Panc1 (cell line): ENCODE results near the gene CCDC178. TPM values are rescaled to one million over a fixed set of nuclear protein-coding genes. Genes with fewer than 3 reads are reported as not detected.

Experiments
- ATAC-seq: fragments of 200-7000 bp; cut with Tn5 transposase; 2 replicates; pipeline ENCODE4 v1.9.1; 2020; ENCODE audit warnings: mild to moderate bottlenecking, moderate library complexity
- BruUV-seq: library from RNA; stranded (reverse); fragments of 400-500 nt; replicated peaks from 2 replicates; lab custom pipeline; 2021; lab: Mats Ljungman, UMichigan
- CTCF ChIA-PET: fragments of 300-600 bp; sonication (Branson Sonifier 250); formaldehyde crosslinking; loops from one replicate; lab custom pipeline; 2022; ENCODE audit warnings: antibody characterized with exemption; lab: Charles Lee
- POLR2A ChIA-PET: fragments of 300-600 bp; sonication (Branson Sonifier 250); formaldehyde crosslinking; loops from one replicate; lab custom pipeline; 2022; ENCODE audit warnings: antibody characterized with exemption; lab: Charles Lee
- DNase-seq: peaks from one replicate; pipeline ENCODE4 v3.0.0-alpha.2; 2010; ENCODE audit warnings: low read depth, low spot score
- H3K27ac ChIP-seq: 2 replicates; pipeline ENCODE4 v1.5.1; 2011; ENCODE audit warnings: mild to moderate bottlenecking, low read length, inconsistent platforms
- H3K27me3 ChIP-seq: fragments of 200-500 bp; sonication (Bioruptor generic); 2 replicates; pipeline ENCODE4 v1.6.0; 2014; ENCODE audit warnings: low read length, inconsistent platforms; ENCODE audit not compliant: control insufficient read depth, insufficient read depth
- H3K36me3 ChIP-seq: fragments of 200-500 bp; sonication (Bioruptor generic); 2 replicates; pipeline ENCODE4 v1.5.1; 2014; ENCODE audit warnings: inconsistent platforms, mild to moderate bottlenecking, low read length, moderate library complexity; ENCODE audit not compliant: control insufficient read depth, insufficient read depth
- H3K4me1 ChIP-seq: 2 replicates; pipeline ENCODE4 v1.5.1; 2011; ENCODE audit warnings: inconsistent platforms, mild to moderate bottlenecking, low read length, moderate library complexity; ENCODE audit not compliant: control insufficient read depth, insufficient read depth
- H3K4me3 ChIP-seq, 2 experiments: 2 replicates each; pipeline ENCODE4 v1.5.1; 2011 to 2012; ENCODE audit warnings: low read depth in 2 of 2, low read length in 2 of 2, mild to moderate bottlenecking in 2 of 2, inconsistent platforms in 1 of 2, moderate library complexity in 1 of 2
- H3K9me3 ChIP-seq: fragments of 200-500 bp; sonication (Bioruptor generic); 2 replicates; pipeline ENCODE4 v1.5.1; 2014; ENCODE audit warnings: low read depth, mild to moderate bottlenecking, inconsistent platforms, low read length, moderate library complexity; ENCODE audit not compliant: control insufficient read depth, insufficient read depth
- POLR2AphosphoS5 ChIP-seq: IDR thresholded peaks from 2 replicates; pipeline ENCODE4 v1.6.1; 2012; ENCODE audit warnings: mild to moderate bottlenecking, low read depth, low read length, moderate library complexity
- SIN3A ChIP-seq: IDR thresholded peaks from 2 replicates; pipeline ENCODE4 v1.6.1; 2012; ENCODE audit warnings: low read depth, mild to moderate bottlenecking, low read length, moderate library complexity, borderline replicate concordance; ENCODE audit not compliant: insufficient read depth
- TCF7L2 ChIP-seq: IDR thresholded peaks from 2 replicates; pipeline ENCODE4 v1.6.1; 2011; ENCODE audit warnings: mild to moderate bottlenecking, low read depth, low read length, inconsistent platforms
- in situ Hi-C: cut with HindIII; loops from 2 replicates; pipeline ENCODE4 v1.10.0; 2016; ENCODE audit warnings: low sequenced_read_pairs, low pct_unique_long_range_greater_than_20kb
- intact Hi-C: fragments of 100-400 bp; cut with micrococcal nuclease; formaldehyde crosslinking; loops from one replicate; pipeline ENCODE4 v1.10.0; 2022; ENCODE audit not compliant: unreplicated experiment
- total RNA-seq: library from RNA; stranded (reverse); gene quantifications from one replicate; pipeline ENCODE4 v1.2.1, GENCODE V29; 2021; ENCODE audit not compliant: unreplicated experiment
- TF ChIP-seq, protein P1 (sequence below), 2 experiments: IDR thresholded peaks; 2 replicates each; pipeline ENCODE4 v1.6.1; 2011 to 2012; ENCODE audit warnings: low read depth in 2 of 2, control low read depth in 1 of 2, low read length in 1 of 2, mild to moderate bottlenecking in 1 of 2, moderate library complexity in 1 of 2; ENCODE audit not compliant: insufficient read depth in 1 of 2
- TF ChIP-seq, protein P2 (sequence below): fragments of 450-650 bp; IDR thresholded peaks from 2 replicates; pipeline ENCODE4 v1.5.1; 2017; ENCODE audit warnings: mild to moderate bottlenecking

Gene CCDC178
- total RNA-seq, 1 experiment from 2014 or later, result not detected

DNA sequence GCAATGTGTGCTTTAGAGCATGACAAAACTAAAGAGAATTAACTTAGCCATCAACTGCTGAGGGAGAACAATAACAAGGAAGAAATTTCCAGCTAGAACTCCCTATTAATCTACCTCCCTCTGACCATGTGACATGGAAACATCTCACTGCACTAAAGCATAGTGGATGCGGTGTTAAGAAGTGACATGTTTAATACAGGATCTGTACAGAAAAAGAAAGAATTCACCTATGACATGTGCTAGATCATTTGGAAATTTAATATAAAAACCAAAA lies 465.4 kb downstream of the CCDC178 start:
- Histone ChIP-seq H3K27ac (no peak overlapping the region), H3K36me3 (no peaks in the 10 kb centered on the region), H3K4me1 (no peaks in the 10 kb centered on the region), H3K4me3 (no peak overlapping the region), H3K9me3 (no peaks in the 10 kb centered on the region), H3K27me3 (no peaks in the 10 kb centered on the region)
- TF ChIP-seq, protein P1, sequence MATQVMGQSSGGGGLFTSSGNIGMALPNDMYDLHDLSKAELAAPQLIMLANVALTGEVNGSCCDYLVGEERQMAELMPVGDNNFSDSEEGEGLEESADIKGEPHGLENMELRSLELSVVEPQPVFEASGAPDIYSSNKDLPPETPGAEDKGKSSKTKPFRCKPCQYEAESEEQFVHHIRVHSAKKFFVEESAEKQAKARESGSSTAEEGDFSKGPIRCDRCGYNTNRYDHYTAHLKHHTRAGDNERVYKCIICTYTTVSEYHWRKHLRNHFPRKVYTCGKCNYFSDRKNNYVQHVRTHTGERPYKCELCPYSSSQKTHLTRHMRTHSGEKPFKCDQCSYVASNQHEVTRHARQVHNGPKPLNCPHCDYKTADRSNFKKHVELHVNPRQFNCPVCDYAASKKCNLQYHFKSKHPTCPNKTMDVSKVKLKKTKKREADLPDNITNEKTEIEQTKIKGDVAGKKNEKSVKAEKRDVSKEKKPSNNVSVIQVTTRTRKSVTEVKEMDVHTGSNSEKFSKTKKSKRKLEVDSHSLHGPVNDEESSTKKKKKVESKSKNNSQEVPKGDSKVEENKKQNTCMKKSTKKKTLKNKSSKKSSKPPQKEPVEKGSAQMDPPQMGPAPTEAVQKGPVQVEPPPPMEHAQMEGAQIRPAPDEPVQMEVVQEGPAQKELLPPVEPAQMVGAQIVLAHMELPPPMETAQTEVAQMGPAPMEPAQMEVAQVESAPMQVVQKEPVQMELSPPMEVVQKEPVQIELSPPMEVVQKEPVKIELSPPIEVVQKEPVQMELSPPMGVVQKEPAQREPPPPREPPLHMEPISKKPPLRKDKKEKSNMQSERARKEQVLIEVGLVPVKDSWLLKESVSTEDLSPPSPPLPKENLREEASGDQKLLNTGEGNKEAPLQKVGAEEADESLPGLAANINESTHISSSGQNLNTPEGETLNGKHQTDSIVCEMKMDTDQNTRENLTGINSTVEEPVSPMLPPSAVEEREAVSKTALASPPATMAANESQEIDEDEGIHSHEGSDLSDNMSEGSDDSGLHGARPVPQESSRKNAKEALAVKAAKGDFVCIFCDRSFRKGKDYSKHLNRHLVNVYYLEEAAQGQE (IDR thresholded peaks at IDR 0.05; ENCODE audit: insufficient read depth in 1 of 2, low read depth in 2 of 2, low read length in 1 of 2), result no peak
- TF ChIP-seq, protein P2, sequence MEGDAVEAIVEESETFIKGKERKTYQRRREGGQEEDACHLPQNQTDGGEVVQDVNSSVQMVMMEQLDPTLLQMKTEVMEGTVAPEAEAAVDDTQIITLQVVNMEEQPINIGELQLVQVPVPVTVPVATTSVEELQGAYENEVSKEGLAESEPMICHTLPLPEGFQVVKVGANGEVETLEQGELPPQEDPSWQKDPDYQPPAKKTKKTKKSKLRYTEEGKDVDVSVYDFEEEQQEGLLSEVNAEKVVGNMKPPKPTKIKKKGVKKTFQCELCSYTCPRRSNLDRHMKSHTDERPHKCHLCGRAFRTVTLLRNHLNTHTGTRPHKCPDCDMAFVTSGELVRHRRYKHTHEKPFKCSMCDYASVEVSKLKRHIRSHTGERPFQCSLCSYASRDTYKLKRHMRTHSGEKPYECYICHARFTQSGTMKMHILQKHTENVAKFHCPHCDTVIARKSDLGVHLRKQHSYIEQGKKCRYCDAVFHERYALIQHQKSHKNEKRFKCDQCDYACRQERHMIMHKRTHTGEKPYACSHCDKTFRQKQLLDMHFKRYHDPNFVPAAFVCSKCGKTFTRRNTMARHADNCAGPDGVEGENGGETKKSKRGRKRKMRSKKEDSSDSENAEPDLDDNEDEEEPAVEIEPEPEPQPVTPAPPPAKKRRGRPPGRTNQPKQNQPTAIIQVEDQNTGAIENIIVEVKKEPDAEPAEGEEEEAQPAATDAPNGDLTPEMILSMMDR, result no peak
- TF ChIP-seq SIN3A, result no peak
- no peak for TF ChIP-seq TCF7L2
- TF ChIP-seq POLR2AphosphoS5, result no peak
- ATAC-seq (no peak), DNase-seq (no peak)
- POLR2A ChIA-PET, result no interaction called here
- in situ Hi-C loops (no loop called here), intact Hi-C loops (no loop called here)
- BruUV-seq, result no TSS peak
- CTCF ChIA-PET, result no interaction called here

DNA sequence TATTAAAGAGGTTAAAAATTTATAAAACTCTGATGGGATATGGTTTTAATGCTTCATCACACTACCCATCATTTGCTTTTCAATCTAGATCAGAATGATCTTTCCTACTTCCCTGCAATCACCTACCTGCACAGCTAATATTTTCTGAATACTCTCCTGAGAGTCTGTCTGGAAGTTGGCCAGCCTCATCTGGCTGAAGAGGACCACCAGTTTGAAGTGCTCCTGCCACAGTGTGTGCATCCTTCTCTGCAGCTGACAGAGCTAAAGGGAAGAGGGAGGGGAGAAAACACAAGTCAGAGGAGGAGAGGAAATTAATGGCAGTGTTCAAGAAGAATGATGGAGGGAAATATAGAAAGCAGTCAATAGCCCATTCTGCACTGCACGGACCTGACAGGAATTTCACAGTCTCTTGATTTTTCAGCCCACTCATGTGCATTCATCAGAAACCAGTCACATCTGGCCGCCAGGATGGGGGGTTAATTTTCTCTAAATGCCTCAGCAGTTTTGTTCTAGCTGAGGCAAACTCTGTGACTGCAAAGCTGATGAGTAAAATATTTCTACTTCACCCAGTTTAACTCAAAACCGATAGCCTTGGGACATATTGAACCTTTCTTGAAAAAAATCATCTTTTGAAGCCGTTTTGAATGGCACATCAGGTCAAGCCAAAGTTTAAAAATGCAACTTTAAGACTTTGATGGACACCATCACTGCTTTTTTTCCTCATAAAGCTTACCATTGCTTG lies 465.9 kb downstream of the CCDC178 start:
- TF ChIP-seq, protein P2, result no peak
- TF ChIP-seq SIN3A, result no peak
- no peak for TF ChIP-seq TCF7L2
- no peak for TF ChIP-seq POLR2AphosphoS5
- TF ChIP-seq, protein P1 (IDR thresholded peaks at IDR 0.05; ENCODE audit: insufficient read depth in 1 of 2, low read depth in 2 of 2, low read length in 1 of 2), result no peak
- H3K4me1 ChIP-seq, result no peaks in the 10 kb centered on the region
- in situ Hi-C loops (no loop called here), intact Hi-C loops (no loop called here)
- H3K27ac ChIP-seq, result no peak overlapping the region
- H3K9me3 ChIP-seq, result no peaks in the 10 kb centered on the region
- DNase-seq (no peak), ATAC-seq (no peak)
- no peaks in the 10 kb centered on the region for H3K27me3 ChIP-seq
- no peak overlapping the region for H3K4me3 ChIP-seq
- H3K36me3 ChIP-seq, result no peaks in the 10 kb centered on the region
- BruUV-seq, result no TSS peak
- ChIA-PET POLR2A (no interaction called here), CTCF (no interaction called here)
